IMR-90 (cell line): ENCODE data around the gene EIF4ENIF1. TPM values are rescaled to one million over a fixed set of nuclear protein-coding genes. Genes with fewer than 3 reads are reported as not detected.
"Not testable (repeated sequence)": the region's sequence is repeated elsewhere in the genome, so short reads cannot be mapped to it uniquely, and the experiment has no call there.

Experiments
- ATAC-seq: fragments of 200-7000 bp; cut with Tn5 transposase; 2 replicates; pipeline ENCODE4 v1.9.1; 2020; ENCODE audit warnings: low read depth, mild to moderate bottlenecking, moderate library complexity
- BruUV-seq: library from RNA; stranded (reverse); fragments of 400-500 nt; replicated peaks from 2 replicates; lab custom pipeline; 2021; lab: Mats Ljungman, UMichigan
- CTCF ChIA-PET: fragments of 300-600 bp; formaldehyde crosslinking; extraction: SDS; loops from one replicate; lab custom pipeline; 2021; ENCODE audit warnings: antibody characterized with exemption; lab: Yijun Ruan, JAX
- POLR2A ChIA-PET: fragments of 300-600 bp; sonication (Branson Sonifier 250); formaldehyde crosslinking; loops from one replicate; lab custom pipeline; 2022; ENCODE audit warnings: antibody characterized with exemption; ENCODE audit not compliant: unreplicated experiment; lab: Charles Lee
- DNase-seq: peaks from one replicate; pipeline ENCODE4 v3.0.0; 2013
- H2AFZ ChIP-seq: replicated peaks from 2 replicates; pipeline ENCODE3; 2013; ENCODE audit warnings: low read length, mild to moderate bottlenecking; ENCODE audit not compliant: poor library complexity
- H2AK5ac ChIP-seq: 2 replicates; pipeline ENCODE4 v1.6.1; 2013; ENCODE audit warnings: low read depth, low read length, inconsistent platforms
- H2AK9ac ChIP-seq: replicated peaks from 2 replicates; pipeline ENCODE3; 2013; ENCODE audit warnings: mild to moderate bottlenecking, low read depth, low read length, moderate library complexity; ENCODE audit not compliant: poor library complexity
- H2BK120ac ChIP-seq: 2 replicates; pipeline ENCODE4 v1.6.1; 2013; ENCODE audit warnings: low read depth, low read length, inconsistent platforms
- H2BK15ac ChIP-seq: 3 replicates; pipeline ENCODE4 v1.6.1; 2013; ENCODE audit warnings: low read depth, low read length, inconsistent platforms
- H2BK20ac ChIP-seq: 2 replicates; pipeline ENCODE4 v1.6.1; 2013; ENCODE audit warnings: low read depth, mild to moderate bottlenecking, inconsistent platforms, low read length, moderate library complexity
- H2BK5ac ChIP-seq: 2 replicates; pipeline ENCODE4 v1.6.1; 2013; ENCODE audit warnings: mild to moderate bottlenecking, low read depth, low read length, inconsistent platforms; ENCODE audit not compliant: poor library complexity, severe bottlenecking
- H3K14ac ChIP-seq: replicated peaks from 2 replicates; pipeline ENCODE4 v1.6.1; 2013; ENCODE audit warnings: low read depth, low read length, inconsistent platforms
- H3K18ac ChIP-seq: 2 replicates; pipeline ENCODE4 v1.6.1; 2013; ENCODE audit warnings: low read depth, low read length, control low read depth
- H3K23ac ChIP-seq: 2 replicates; pipeline ENCODE4 v1.6.1; 2013; ENCODE audit warnings: low read depth, low read length, inconsistent platforms
- H3K27ac ChIP-seq: 2 replicates; pipeline ENCODE4 v1.5.1; 2013; ENCODE audit warnings: mild to moderate bottlenecking, control low read depth, low read length; ENCODE audit not compliant: insufficient read depth
- H3K27me3 ChIP-seq: 2 replicates; pipeline ENCODE4 v1.6.1; 2013; ENCODE audit warnings: low read length; ENCODE audit not compliant: control insufficient read depth, insufficient read depth
- H3K36me3 ChIP-seq: 2 replicates; pipeline ENCODE4 v1.6.1; 2013; ENCODE audit warnings: low read length, mixed read lengths; ENCODE audit not compliant: control insufficient read depth, insufficient read depth
- H3K4ac ChIP-seq: 2 replicates; pipeline ENCODE4 v1.6.1; 2013; ENCODE audit warnings: low read depth, low read length, inconsistent platforms
- H3K4me1 ChIP-seq: 2 replicates; pipeline ENCODE4 v1.6.1; 2013; ENCODE audit warnings: low read length, mixed read lengths; ENCODE audit not compliant: control insufficient read depth, insufficient read depth
- H3K4me2 ChIP-seq: 2 replicates; pipeline ENCODE4 v1.6.1; 2013; ENCODE audit warnings: low read depth, mild to moderate bottlenecking, control low read depth, low read length, moderate library complexity
- H3K4me3 ChIP-seq: 2 replicates; pipeline ENCODE4 v1.5.1; 2013; ENCODE audit warnings: low read depth, mild to moderate bottlenecking, control low read depth, low read length, moderate library complexity; ENCODE audit not compliant: insufficient read depth
- H3K56ac ChIP-seq: 2 replicates; pipeline ENCODE4 v1.6.1; 2013; ENCODE audit warnings: low read length, inconsistent platforms; ENCODE audit not compliant: insufficient read depth; ENCODE audit errors: extremely low read depth
- H3K79me1 ChIP-seq, 2 experiments: 2 replicates each; pipeline ENCODE4 v1.6.1; 2013; ENCODE audit warnings: low read length in 2 of 2, inconsistent platforms in 1 of 2, low read depth in 1 of 2
- H3K9ac ChIP-seq: 2 replicates; pipeline ENCODE4 v1.6.1; 2013; ENCODE audit warnings: low read depth, low read length, control low read depth
- H3K9me1 ChIP-seq: 2 replicates; pipeline ENCODE4 v1.6.1; 2013; ENCODE audit warnings: low read length, inconsistent platforms; ENCODE audit not compliant: insufficient read depth
- H3K9me3 ChIP-seq: 2 replicates; pipeline ENCODE4 v1.6.1; 2013; ENCODE audit warnings: low read length; ENCODE audit not compliant: control insufficient read depth, insufficient read depth
- H4K20me1 ChIP-seq: 2 replicates; pipeline ENCODE4 v1.6.1; 2013; ENCODE audit warnings: low read length, inconsistent platforms; ENCODE audit not compliant: insufficient read depth
- H4K5ac ChIP-seq: 2 replicates; pipeline ENCODE4 v1.6.1; 2013; ENCODE audit warnings: mild to moderate bottlenecking, low read depth, low read length, control low read depth
- H4K8ac ChIP-seq, 2 experiments: 2 replicates each; pipeline ENCODE4 v1.6.1; 2013; ENCODE audit warnings: low read depth in 2 of 2, low read length in 2 of 2, control low read depth in 1 of 2, inconsistent platforms in 1 of 2
- H4K91ac ChIP-seq: 2 replicates; pipeline ENCODE4 v1.6.1; 2013; ENCODE audit warnings: low read depth, low read length, inconsistent platforms; ENCODE audit not compliant: insufficient read depth
- dilution Hi-C: fragments of 300-500 bp; cut with HindIII; formaldehyde crosslinking; loops from one replicate; pipeline ENCODE4 v1.14.3; 2018; ENCODE audit warnings: low sequenced_read_pairs; ENCODE audit not compliant: unreplicated experiment
- in situ Hi-C: fragments of 300-500 bp; cut with MboI; formaldehyde crosslinking; loops from 3 replicates; pipeline ENCODE4 v1.14.3; 2019; ENCODE audit warnings: low sequenced_read_pairs, inconsistent platforms, mixed read lengths
- intact Hi-C: fragments of 100-400 bp; cut with micrococcal nuclease; formaldehyde crosslinking; loops from 2 replicates; pipeline ENCODE4 v1.10.0; 2022
- polyA plus RNA-seq, 3 experiments: library from polyadenylated mRNA; depleted of rRNA; stranded (reverse); fragments of >200 nt; gene quantifications; 2 replicates each; pipeline ENCODE4 v1.2.3, GENCODE V29; 2012; ENCODE audit warnings: low replicate concordance in 1 of 3
- total RNA-seq: library from RNA; depleted of rRNA; stranded (reverse); fragments of >200 nt; gene quantifications from 2 replicates; pipeline ENCODE4 v1.2.3, GENCODE V29; 2012

The EIF4ENIF1 gene
- total and polyA plus RNA-seq, 2 of the 4 experiments (the other 2 are of a cell fraction): 14.7 to 16.0 TPM

DNA sequence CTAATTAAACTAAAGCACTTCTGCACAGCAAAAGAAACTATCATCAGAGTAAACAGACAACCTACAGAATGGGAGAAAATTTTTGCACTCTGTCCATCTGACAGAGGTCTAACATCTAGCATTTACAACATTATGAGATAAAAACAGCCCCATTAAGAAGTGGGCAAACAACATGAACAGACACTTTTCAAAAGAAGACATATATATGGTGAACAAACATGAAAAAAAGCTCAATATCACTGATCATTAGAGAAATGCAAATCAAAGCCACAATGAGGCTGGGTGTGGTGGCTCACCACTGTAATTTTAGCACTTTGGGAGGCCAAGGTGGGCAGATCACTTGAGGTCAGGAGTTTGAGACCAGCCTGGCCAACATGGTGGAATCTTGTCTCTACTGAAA, 17.9 kb upstream of the EIF4ENIF1 start:
- peaks cover 16 to 39% of the 10 kb centered on the region in 2 experiments for H3K79me1 ChIP-seq
- BruUV-seq, H3K9ac ChIP-seq, H2AK5ac ChIP-seq, H3K27ac ChIP-seq, H3K36me3 ChIP-seq, H3K4me2 ChIP-seq, H3K4me1 ChIP-seq, H3K23ac ChIP-seq, H3K9me3 ChIP-seq, H2BK5ac ChIP-seq, ATAC-seq, H2AFZ ChIP-seq, H4K91ac ChIP-seq, H2BK120ac ChIP-seq, H2BK20ac ChIP-seq, H3K27me3 ChIP-seq, POLR2A ChIA-PET, H4K5ac ChIP-seq, DNase-seq, in situ Hi-C loops, H3K9me1 ChIP-seq, H3K18ac ChIP-seq, intact Hi-C loops, H4K8ac ChIP-seq, H3K4me3 ChIP-seq, dilution Hi-C loops, H3K4ac ChIP-seq, H2AK9ac ChIP-seq, H3K14ac ChIP-seq, H4K20me1 ChIP-seq, CTCF ChIA-PET, H2BK15ac ChIP-seq, H3K56ac ChIP-seq: not testable (repeated sequence)
